Bladder microvascular endothelial cell (primary cell): ENCODE data around the gene HMGN5. TPM values are rescaled to one million over a fixed set of nuclear protein-coding genes. Genes with fewer than 3 reads are reported as not detected.

Source experiments
- total RNA-seq: library from RNA; depleted of rRNA; stranded (reverse); fragments of >200 nt; gene quantifications from 2 replicates; pipeline ENCODE4 v1.2.3, GENCODE V29; 2014

Gene HMGN5
- total RNA-seq: 0.65 and 1.2 TPM in 2 replicates

GRCh38 chrX:81201671-81202455, at the start of gene HMGN5, which contains the start of gene SH3BGRL:
TSS of gene HMGN5 (minus strand) at chrX:81201913. CDS start at chrX:81121549, 80,364 bp downstream.
TSS of gene SH3BGRL (plus strand) at chrX:81202102. CDS start at chrX:81202201, 99 bp downstream.

Other genes starting within 250 kb of the HMGN5 start
- gene SH3BGRL, start 189 bp upstream of the HMGN5 start, total RNA-seq: 25.7 and 36.7 TPM in 2 replicates